ENCODE results near the gene CACNA1C.

Gene CACNA1C

GRCh38 chr12:2265461-2266167 lies 212.8 kb downstream of the CACNA1C start:
- no peak overlapping the region for H3K4me3 ChIP-seq (ENCODE audit: low read depth, low read length)
- in situ Hi-C loops (cut with HindIII; ENCODE audit: low sequenced_read_pairs) = no loop called here
- TF ChIP-seq CTCF (IDR thresholded peaks at IDR 0.05; ENCODE audit: low read depth, low read length, missing control alignments) = no peak
- DNase-seq (ENCODE audit: low read depth) = no peak

GRCh38 chr12:2266666-2267620 lies 214.2 kb downstream of the CACNA1C start:
- DNase-seq (ENCODE audit: low read depth) = no peak
- in situ Hi-C loops (cut with HindIII; ENCODE audit: low sequenced_read_pairs) = no loop called here
- TF ChIP-seq CTCF (IDR thresholded peaks at IDR 0.05; ENCODE audit: low read depth, low read length, missing control alignments) = no peak
- H3K4me3 ChIP-seq (ENCODE audit: low read depth, low read length) = no peak overlapping the region

GRCh38 chr12:2267703-2268470 lies 215.1 kb downstream of the CACNA1C start:
- DNase-seq (ENCODE audit: low read depth) = no peak

GRCh38 chr12:2268471-2269286 lies 215.9 kb downstream of the CACNA1C start:
- in situ Hi-C loops (cut with HindIII; ENCODE audit: low sequenced_read_pairs) = no loop called here
- H3K4me3 ChIP-seq (ENCODE audit: low read depth, low read length) = no peak overlapping the region
- no peak for DNase-seq (ENCODE audit: low read depth)
- no peak for TF ChIP-seq CTCF (IDR thresholded peaks at IDR 0.05; ENCODE audit: low read depth, low read length, missing control alignments)

More at GRCh38 chr12:2267703-2268470, 215.1 kb downstream of the CACNA1C start:
- no peak overlapping the region for H3K4me3 ChIP-seq (ENCODE audit: low read depth, low read length)
- in situ Hi-C loops (cut with HindIII; ENCODE audit: low sequenced_read_pairs) = no loop called here
- TF ChIP-seq CTCF (IDR thresholded peaks at IDR 0.05; ENCODE audit: low read depth, low read length, missing control alignments) = no peak

GRCh38 chr12:2270846-2271245 lies 218.1 kb downstream of the CACNA1C start:
- in situ Hi-C loops (cut with HindIII; ENCODE audit: low sequenced_read_pairs) = no loop called here
- DNase-seq (ENCODE audit: low read depth) = no peak
- no peak overlapping the region for H3K4me3 ChIP-seq (ENCODE audit: low read depth, low read length)
- no peak for TF ChIP-seq CTCF (IDR thresholded peaks at IDR 0.05; ENCODE audit: low read depth, low read length, missing control alignments)
